ENCODE measurements around the gene DES.

DES gene

DNA sequence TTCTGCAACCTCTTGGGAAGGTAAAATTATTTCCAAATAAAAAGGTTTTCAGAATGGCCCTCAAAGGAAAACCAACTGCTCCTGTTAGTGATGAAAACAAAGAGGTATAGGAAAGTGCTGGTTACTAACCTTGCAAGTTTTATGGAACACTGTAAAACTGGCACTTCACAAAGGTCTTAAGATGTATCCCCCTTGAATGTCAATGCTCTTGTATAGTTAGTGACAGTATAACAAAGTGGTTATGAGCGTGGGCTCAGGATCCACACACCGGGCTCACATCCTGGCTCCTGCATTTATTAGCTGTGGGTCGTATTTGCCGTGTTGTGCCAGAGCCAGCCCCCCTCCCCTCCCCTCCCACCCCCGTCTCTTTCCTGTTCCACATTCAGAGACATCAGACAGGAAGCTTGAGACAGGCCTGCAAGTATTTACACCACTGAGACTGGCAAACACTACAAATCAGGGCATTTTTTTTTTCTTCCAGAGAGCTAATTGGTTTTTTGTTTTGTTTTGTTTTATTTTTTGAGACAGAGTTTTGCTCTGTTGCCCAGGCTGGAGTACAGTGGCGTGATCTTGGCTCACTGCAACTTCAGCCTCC is 21.2 kb upstream of the DES start:
- no peak for DNase-seq (ENCODE audit: low read depth)
- TF ChIP-seq POLR2A (IDR thresholded peaks at IDR 0.05; ENCODE audit: extremely low read depth, insufficient read length) (no peak), MYC (IDR thresholded peaks at IDR 0.05; ENCODE audit: low read depth, low read length) (no peak)
- TF ChIP-seq, protein P1, sequence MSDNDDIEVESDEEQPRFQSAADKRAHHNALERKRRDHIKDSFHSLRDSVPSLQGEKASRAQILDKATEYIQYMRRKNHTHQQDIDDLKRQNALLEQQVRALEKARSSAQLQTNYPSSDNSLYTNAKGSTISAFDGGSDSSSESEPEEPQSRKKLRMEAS (IDR thresholded peaks at IDR 0.05; ENCODE audit: low read depth, low read length) = no peak
- TF ChIP-seq, protein P2, sequence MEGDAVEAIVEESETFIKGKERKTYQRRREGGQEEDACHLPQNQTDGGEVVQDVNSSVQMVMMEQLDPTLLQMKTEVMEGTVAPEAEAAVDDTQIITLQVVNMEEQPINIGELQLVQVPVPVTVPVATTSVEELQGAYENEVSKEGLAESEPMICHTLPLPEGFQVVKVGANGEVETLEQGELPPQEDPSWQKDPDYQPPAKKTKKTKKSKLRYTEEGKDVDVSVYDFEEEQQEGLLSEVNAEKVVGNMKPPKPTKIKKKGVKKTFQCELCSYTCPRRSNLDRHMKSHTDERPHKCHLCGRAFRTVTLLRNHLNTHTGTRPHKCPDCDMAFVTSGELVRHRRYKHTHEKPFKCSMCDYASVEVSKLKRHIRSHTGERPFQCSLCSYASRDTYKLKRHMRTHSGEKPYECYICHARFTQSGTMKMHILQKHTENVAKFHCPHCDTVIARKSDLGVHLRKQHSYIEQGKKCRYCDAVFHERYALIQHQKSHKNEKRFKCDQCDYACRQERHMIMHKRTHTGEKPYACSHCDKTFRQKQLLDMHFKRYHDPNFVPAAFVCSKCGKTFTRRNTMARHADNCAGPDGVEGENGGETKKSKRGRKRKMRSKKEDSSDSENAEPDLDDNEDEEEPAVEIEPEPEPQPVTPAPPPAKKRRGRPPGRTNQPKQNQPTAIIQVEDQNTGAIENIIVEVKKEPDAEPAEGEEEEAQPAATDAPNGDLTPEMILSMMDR (IDR thresholded peaks at IDR 0.05; ENCODE audit: low read depth, low read length) = no peak
- no peak overlapping the region for H3K4me3 ChIP-seq (ENCODE audit: low read depth, low read length)

DNA sequence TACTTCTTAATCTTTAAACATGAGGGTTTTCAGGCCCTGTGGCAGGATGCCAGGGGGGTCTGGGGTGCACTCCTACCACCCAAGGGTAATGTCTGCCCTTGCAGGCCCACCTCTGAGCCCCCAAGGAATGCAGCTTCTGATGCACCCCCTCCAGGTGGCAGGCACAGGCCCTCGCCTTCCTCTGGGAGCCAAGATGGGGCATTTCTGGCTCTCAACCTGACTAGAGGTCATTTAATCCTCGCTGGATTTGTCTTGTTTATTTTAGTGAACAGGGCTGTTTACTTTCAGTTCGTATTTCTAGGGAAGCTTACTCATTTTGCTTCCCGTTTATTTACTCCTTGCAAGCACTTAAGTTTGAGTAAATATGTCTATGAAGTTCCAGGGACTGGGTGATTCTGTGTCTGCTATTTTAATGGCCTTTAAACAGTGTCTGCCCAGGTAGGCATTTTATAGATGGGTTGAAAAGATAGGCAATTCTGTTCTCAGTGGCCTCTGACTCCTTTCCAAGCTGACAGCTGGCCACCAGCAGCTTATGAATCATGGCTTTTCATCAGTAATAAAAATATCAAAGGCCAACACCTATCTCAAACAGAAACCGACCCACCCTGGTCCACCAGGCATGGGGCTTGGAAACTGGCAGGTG is 19.3 kb upstream of the DES start:
- H3K4me3 ChIP-seq (ENCODE audit: low read depth, low read length) = no peak overlapping the region
- no peak for TF ChIP-seq POLR2A (IDR thresholded peaks at IDR 0.05; ENCODE audit: extremely low read depth, insufficient read length)
- TF ChIP-seq, protein P2 (IDR thresholded peaks at IDR 0.05; ENCODE audit: low read depth, low read length) = no peak
- TF ChIP-seq, protein P1 (IDR thresholded peaks at IDR 0.05; ENCODE audit: low read depth, low read length) = no peak
- no peak for TF ChIP-seq MYC (IDR thresholded peaks at IDR 0.05; ENCODE audit: low read depth, low read length)
- no peak for DNase-seq (ENCODE audit: low read depth)

DNA sequence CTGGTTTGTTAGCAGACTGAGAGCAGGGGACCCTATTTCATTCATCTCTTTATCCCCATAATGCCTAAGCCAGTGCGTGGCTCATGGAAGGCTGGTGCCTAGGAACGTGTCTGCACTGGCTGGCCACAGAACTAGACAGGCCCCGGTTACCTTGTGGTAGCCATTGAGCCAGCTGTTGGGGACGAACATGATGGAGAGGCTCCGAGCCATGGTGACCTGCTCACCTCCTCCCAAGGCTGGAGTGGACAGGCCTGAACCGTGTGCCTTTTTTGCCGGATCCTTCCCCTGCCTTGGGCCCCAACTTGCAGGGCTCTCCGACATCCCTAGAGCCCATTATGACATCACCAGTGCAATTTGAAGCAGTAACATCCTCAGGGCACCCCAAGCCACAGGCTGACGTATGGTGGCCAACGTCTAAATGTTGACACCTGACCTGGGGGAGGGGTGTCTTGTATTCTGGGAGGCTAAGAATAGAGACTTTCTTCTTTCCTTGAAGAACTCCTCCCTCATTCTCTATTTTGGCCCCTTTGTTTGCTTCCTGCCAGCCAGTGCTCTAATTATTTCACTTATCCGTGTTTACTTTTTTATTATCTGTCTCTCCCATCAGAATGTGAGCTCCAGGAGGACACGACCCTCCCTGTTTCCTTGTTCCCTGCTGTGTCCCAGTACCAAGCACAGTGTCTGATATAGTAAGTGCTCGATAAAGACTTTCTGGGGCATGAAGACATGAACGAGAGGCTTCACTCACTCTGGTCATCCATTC is 18.3 kb upstream of the DES start:
- no peak overlapping the region for H3K4me3 ChIP-seq (ENCODE audit: low read depth, low read length)
- TF ChIP-seq, protein P2 (IDR thresholded peaks at IDR 0.05; ENCODE audit: low read depth, low read length) = no peak
- TF ChIP-seq, protein P1 (IDR thresholded peaks at IDR 0.05; ENCODE audit: low read depth, low read length) = no peak
- TF ChIP-seq MYC (IDR thresholded peaks at IDR 0.05; ENCODE audit: low read depth, low read length) (no peak), POLR2A (IDR thresholded peaks at IDR 0.05; ENCODE audit: extremely low read depth, insufficient read length) (no peak)
- no peak for DNase-seq (ENCODE audit: low read depth)

DNA sequence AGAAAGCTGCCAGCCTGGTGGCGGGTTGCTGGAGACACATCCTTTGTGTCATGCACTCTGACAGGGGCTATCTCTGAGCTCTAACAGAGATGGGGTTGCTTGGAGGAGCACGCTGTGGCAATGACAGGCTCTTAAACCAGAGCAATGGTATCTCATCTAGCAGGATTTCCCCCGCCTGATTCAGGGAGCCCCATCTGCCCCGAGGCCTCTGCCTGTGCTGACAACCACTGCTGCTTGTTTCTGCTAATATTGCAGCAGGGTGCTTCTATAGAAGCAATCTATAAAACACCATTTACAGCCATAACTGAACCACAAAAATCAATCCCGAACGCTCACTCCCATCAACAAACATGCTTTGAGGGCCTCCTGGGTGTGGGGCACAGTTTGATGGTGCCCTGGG is 17.6 kb upstream of the DES start:
- DNase-seq (ENCODE audit: low read depth) = no peak
- no peak overlapping the region for H3K4me3 ChIP-seq (ENCODE audit: low read depth, low read length)
- TF ChIP-seq, protein P2 (IDR thresholded peaks at IDR 0.05; ENCODE audit: low read depth, low read length) = no peak
- TF ChIP-seq, protein P1 (IDR thresholded peaks at IDR 0.05; ENCODE audit: low read depth, low read length) = no peak
- TF ChIP-seq POLR2A (IDR thresholded peaks at IDR 0.05; ENCODE audit: extremely low read depth, insufficient read length) (no peak), MYC (IDR thresholded peaks at IDR 0.05; ENCODE audit: low read depth, low read length) (no peak)

DNA sequence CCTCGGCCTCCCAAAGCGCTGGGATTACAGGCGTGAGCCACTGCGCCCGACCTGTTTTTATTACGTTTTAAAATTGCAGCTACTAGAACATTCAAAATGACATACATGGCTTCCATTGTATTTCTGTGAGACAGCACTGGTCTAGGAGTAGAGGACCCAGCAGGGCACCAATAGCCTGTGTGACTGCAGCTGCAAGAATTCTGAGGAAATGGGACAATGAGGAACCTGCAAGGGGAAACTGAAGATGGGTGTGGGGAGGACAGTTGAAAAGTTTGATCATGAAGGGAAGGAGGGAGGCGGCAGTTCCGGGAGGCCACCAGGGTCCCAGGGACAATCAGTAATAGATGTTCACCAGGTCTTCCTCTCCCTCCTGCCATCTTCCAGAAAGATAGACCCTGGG is 16.6 kb upstream of the DES start:
- H3K4me3 ChIP-seq (ENCODE audit: low read depth, low read length) = no peak overlapping the region
- TF ChIP-seq, protein P2 (IDR thresholded peaks at IDR 0.05; ENCODE audit: low read depth, low read length) = no peak
- TF ChIP-seq POLR2A (IDR thresholded peaks at IDR 0.05; ENCODE audit: extremely low read depth, insufficient read length) (no peak), MYC (IDR thresholded peaks at IDR 0.05; ENCODE audit: low read depth, low read length) (no peak)
- TF ChIP-seq, protein P1 (IDR thresholded peaks at IDR 0.05; ENCODE audit: low read depth, low read length) = no peak
- no peak for DNase-seq (ENCODE audit: low read depth)
